DLD1 (cell line): Measurements from ENCODE around the gene HDAC5.
"Not testable (repeated sequence)": the region's sequence is repeated elsewhere in the genome, so short reads cannot be mapped to it uniquely, and the experiment has no call there.

Experiments used
- in situ Hi-C: cut with HindIII; loops from 2 replicates; pipeline ENCODE4 v1.10.0; 2017; ENCODE audit warnings: low sequenced_read_pairs

HDAC5 gene

GRCh38 chr17:44112284-44113280 is 10.9 kb downstream of the HDAC5 start:
- in situ Hi-C loops = no loop called here

GRCh38 chr17:44111777-44112176 is 11.7 kb downstream of the HDAC5 start:
- in situ Hi-C loops = no loop called here

- in situ Hi-C loops = no loop called here
Measured at GRCh38 chr17:44110823-44111633, 12.4 kb downstream of the HDAC5 start.

GRCh38 chr17:44110011-44110686 is 13.3 kb downstream of the HDAC5 start:
- in situ Hi-C loops = no loop called here

GRCh38 chr17:44109312-44109630 is 14.2 kb downstream of the HDAC5 start:
- in situ Hi-C loops = no loop called here

- in situ Hi-C loops = no loop called here
Measured at GRCh38 chr17:44108440-44109311, 14.8 kb downstream of the HDAC5 start.

GRCh38 chr17:44106801-44107200 is 16.6 kb downstream of the HDAC5 start:
- in situ Hi-C loops = no loop called here

GRCh38 chr17:44105941-44106340 is 17.5 kb downstream of the HDAC5 start:
- in situ Hi-C loops = no loop called here

GRCh38 chr17:44105483-44105882 is 18.0 kb downstream of the HDAC5 start:
- in situ Hi-C loops = no loop called here

GRCh38 chr17:44102849-44103622 is 20.4 kb downstream of the HDAC5 start:
- in situ Hi-C loops = no loop called here

- in situ Hi-C loops = not testable (repeated sequence)
Measured at GRCh38 chr17:44101858-44102257, 21.6 kb downstream of the HDAC5 start.

- in situ Hi-C loops = no loop called here
Measured at GRCh38 chr17:44097110-44097958, 26.1 kb downstream of the HDAC5 start.

- in situ Hi-C loops = no loop called here
Measured at GRCh38 chr17:44095647-44096496, 27.6 kb downstream of the HDAC5 start.

GRCh38 chr17:44095388-44095646 is 28.1 kb downstream of the HDAC5 start:
- in situ Hi-C loops = no loop called here

GRCh38 chr17:44094701-44095387 is 28.6 kb downstream of the HDAC5 start:
- in situ Hi-C loops = no loop called here

- in situ Hi-C loops = no loop called here
Measured at GRCh38 chr17:44093231-44093900, 30.1 kb downstream of the HDAC5 start.

- in situ Hi-C loops = no loop called here
Measured at GRCh38 chr17:44092051-44092450, 31.4 kb downstream of the HDAC5 start.
